NCI-H226 (cell line): ENCODE data around the gene CCDC167.
"Not testable (repeated sequence)": the region's sequence is repeated elsewhere in the genome, so short reads cannot be mapped to it uniquely, and the experiment has no call there.

Source experiments
- DNase-seq: peaks from one replicate; pipeline ENCODE4 v3.0.0-alpha.2; 2015

CCDC167 gene

DNA sequence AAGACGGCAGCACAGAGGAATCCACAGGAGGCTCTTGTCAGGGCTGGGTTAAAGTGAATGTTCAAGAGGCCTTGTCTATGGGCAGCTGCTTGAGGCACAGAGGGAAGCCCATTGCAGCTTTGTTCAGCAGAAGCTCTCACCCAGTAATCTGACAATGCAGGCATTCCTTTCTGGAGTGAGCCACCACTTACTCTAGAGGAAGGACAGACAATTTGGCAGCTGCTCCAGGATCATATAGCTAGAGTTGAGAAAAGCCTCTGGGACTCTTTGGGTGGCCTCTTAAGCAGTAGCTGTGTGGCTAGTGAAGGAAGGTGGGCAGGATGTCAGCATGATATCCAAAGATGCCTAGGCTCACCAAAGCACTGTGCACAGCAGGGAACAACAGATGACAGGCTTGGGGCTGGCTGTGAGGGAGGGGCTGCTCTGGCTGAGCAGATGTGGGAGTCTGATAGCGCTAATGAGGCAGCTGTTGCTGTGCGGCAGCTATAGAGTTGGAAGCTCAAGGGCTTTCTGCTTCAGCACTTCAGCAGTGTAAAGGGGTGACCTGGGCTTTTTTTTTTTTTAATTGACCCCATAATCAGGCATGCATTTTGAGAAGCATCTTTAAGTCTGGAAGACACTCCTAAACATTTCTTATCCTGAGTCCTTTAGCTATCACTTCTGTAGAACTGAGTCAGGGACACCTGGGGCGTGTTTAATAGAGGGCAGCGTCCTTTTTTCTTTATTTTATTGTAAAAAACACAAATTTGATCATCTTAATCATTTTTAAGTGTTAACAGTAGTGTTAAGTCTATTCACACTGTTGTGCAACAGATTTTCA, 39.5 kb downstream of the CCDC167 start:
- DNase-seq: no peak

DNA sequence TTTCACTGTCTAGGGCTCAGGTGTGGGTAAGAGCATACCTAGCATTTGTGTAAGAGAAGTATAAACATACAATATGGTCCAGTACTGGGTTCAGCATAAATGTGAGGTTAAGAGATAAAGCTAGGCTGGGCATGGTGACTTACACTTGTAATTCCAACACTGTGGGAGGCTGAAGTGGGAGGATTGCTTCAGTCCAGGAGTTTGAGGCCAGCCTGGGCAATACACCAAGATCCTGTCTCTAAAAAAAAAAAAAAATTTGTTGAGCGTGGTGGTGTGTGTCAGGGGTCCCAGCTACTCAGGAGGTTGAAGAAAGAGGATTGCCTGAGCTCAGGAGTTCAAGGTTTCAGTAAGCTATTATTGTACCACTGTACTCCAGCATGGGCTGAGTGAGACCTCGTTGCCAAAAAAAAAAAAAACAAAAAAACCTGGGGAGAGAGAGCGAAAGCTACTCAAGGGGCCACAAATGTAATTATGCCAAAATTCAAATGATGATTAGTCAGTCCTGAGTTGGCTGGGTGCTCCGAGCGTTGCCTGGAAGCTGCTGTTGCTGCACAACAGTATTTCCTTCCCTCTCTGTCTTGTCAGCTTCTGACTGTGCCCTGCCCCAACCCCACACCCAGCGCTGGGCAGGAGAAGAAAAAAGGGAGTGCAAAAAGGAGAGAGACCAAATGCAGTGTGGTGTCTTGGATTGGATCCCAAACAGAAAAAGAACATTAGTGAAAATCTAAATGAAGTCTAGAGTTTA, 42.7 kb downstream of the CCDC167 start:
- peak; percentile 49 for DNase-seq

DNA sequence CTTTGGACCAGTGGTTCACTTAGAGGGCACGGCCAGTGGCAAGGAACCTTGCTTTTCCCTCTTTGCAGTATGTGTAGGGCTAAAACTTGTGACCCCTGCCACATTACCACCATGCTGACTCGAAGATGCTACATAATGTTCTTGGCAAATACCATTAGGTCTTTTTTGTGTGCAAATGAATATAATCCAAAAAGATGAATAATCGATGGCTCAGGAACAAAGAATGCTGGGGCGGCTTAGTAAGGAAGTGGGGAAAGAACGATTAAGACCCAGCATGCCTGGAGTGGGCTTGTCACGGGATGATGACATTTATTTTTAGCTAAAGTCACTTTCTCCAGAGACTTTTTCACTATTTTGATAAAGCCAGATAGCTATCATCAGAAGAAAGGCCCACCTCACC, 43.6 kb downstream of the CCDC167 start:
- DNase-seq: peak; percentile 39

DNA sequence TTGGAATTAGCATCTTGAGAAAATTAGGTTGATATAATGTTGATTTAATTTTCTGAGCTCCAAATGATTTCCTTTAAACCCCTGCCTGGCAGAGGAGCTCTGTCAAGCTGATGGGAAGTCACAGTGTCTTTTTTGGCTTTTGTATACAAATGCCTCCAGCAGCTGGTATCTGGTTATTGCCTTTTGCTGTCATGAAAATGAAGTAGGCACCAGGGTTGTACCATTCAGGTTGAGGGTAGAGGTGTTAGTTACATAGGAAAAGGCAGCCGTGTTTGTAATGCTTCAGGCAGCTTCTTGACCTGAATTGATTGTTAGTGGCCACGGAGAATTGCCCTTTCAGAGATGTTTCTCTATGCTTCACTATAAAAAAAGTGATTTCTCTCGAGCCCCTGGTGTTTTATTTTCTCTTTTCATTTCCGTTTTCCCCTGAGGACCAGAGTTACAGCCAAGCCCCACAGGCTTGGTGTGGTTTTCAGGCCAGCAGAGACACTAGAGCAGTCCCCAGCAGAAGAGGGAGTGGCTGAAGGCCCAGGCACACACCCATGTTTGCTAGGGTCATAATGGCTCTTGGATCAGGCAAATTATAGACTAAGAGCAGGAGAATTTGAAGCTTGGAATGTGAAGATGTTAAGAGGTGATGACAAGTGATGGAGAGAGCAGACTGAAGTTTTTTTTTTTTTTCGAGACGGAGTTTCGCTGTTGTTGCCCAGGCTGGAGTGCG, 45.1 kb downstream of the CCDC167 start:
- DNase-seq: no peak

DNA sequence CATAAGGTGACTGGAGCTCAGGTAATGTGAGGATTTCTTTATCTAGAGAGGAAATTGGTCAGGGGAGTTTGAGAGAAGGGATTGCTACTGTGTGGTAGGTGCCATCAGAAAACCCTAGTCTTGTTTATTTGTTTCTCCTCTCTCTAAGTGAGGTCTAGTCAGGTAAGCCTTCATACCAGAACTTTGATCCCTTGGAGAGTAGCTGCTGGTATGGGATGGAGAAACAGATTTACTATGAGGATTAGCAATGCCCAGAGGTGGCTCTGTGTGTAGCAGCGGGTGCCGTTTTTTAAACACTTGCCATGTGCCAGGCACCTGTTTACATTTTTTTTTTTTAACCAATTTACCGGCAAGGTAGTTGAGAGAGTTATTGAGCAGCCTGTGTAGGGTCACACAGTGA, 47.2 kb downstream of the CCDC167 start:
- no peak for DNase-seq

DNA sequence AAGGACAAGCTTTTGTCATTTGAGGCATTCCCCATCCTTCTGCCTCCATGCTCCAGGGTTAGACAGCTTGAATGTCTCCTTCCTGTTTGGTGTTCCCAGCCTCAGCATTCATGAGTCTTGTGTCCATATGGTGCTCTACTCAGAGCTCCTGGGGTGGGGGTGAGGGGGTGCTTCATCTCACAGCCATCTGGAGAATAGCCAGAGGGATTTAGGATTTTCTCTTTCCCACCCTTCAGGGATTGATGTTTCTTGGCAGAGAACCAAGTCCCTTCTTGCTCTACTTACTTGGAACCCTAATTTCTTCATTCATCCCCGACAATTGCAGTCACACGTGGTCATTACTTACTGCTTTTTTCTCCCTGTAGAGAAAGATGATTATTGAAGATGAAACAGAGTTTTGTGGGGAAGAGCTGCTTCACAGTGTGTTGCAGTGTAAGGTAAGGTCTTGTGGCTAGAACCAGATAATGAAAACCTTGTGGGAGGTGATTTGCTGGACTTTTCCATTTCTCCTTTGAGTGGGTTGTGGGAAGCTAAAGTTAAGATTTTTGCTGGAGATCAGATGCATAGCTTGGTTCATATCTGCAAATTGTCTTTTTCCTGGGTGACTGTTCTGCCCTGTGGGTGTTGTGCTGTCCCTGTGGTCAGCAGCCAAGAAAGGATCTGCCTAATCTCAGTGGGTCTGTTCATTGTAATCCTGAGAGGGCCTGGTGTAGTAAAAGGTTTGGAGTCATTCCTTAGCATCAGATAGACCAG, 48.1 kb downstream of the CCDC167 start:
- DNase-seq: no peak

DNA sequence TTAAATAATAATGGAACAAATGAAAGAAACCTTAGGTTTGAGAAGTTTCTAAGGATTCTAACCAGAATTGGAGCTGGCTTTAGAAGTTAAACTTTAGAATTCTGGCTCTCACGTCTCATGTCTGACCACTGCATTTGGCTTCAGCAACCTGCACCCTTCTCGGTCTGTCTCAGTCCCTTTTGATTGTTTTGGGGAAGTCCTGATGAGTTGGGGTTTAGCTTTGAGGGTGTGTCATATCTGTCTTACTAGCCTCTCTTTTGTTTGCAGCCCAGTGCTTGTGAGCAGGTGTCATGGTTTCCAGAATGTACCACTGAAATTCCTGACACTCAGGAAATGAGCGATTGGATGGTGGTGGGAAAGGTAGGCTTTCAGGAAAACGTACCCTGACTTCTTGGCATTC, 49.7 kb downstream of the CCDC167 start:
- no peak for DNase-seq

DNA sequence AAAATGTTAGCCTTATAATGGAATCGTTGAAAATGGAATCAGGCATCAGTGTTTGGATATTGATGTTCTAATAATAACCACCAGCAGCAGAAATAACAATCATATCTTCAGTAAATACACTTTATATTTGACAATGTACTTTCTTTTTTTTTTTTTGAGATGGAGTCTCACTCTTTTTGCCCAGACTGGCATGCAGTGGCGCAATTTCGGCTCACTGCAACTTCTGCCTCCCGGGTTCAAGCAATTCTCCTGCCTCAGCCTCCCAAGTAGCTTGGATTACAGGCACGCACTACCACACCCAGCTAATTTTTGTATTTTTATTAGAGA, 56.5 kb downstream of the CCDC167 start:
- DNase-seq: not testable (repeated sequence)

DNA sequence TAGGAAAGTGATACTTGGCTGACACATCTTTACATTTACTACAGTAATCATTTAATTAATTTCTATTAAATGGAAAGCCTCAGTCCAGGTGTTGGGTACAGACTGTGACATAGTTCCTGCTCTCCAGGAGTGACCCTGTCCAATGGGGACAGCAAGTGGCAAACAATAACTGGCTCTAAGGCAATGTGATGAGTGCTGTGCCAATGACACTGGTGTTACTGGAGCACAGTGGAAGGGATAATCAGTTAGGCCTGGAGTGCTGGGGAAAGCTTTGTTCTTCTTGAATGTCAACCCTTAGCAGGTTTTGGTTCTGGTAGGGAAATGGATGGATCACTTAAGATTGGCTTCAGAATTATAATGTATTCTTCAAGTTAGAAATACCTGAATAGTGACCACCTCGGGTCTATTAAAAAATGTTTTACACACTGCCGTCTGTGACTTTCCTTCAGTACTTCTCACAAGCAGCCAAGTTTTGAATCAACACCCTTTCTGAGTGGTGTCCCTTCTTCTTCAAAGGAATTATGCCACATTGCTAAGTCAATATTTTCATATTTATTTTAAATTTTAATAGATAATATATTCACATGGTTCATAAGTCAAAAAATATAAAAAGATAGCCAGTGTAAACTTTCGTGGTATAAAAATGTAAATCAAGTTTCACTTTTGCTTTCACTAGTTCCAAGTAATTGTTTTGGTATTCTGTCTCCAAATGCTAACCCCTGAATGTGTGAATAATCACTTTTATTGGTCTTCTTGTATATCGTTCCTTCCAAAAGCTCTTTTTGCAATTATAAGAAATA, 57.1 kb downstream of the CCDC167 start:
- no peak for DNase-seq

DNA sequence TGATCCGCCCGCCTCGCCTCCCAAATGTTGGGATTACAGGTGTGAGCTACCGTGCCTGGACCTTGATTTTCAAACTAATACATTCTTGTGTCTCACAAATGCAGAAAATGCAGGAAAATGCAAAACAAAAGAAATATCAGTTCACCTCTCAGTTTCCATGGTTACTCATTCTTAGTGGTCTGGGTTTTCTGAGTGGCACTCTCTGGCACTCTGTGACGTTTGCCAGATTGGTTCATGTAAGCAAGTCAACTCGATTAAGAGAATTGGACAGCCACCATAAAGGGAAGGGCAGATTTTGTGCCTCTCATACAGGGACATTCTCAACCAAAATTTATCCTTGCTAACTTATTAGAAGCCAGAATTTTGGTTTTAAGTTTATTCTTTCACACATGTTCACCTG, 58.0 kb downstream of the CCDC167 start:
- DNase-seq: no peak

DNA sequence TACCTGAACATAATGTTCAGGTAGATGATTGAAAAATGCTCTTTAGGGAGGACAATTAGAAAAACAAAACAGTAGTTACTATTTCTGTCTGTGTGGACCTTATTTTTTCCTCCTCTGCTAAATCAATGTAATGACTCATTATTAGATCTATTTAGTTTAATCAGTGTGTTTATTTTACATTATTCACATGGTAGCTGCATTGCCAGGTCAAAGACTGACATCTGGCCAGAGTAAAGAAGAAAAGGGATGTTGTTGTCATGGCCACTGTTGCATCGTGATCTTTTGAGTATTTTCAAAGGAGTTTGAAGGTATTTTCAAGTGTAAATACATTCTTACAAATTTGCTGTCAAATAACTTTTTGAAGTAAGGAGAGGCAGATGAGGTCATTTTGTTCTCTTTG, 60.8 kb downstream of the CCDC167 start:
- no peak for DNase-seq

DNA sequence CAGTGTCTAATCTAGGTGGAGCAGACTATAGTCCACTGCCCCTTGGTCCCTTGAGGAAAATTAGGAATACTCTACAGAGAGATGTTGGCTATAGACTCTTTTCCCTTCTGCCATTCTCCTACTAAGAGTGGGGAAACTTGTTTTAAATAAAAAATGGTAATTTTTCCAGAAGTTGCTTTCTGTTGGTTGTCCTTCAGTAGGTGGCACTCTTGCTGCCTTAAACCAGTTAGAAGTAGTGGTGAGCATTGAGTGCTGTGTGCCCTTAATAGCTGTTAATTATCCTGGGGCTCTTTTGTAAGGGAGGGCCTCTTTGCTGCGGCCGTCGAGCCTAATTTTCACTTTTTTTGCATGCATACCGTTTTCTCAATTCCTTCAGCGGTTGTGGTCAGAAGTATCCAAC, 63.9 kb downstream of the CCDC167 start:
- no peak for DNase-seq

DNA sequence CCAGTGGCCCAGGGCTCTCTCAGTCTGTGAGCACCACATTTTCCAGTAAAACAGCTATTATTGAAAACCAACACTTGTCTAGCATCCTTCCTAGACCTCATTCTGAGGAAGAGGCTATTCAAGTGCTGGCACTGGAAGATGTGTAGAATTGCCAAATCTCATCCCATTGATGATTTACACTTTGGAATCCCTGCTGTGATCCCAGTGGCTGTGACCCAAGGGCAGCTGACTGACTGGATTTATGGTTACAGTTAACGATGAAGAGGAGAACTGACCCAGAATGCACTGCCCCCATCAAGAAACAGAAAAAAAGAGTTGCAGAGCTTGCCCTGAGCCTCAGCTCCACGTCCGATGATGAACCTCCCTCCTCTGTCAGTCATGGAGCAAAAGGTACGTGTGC, 64.3 kb downstream of the CCDC167 start:
- no peak for DNase-seq

DNA sequence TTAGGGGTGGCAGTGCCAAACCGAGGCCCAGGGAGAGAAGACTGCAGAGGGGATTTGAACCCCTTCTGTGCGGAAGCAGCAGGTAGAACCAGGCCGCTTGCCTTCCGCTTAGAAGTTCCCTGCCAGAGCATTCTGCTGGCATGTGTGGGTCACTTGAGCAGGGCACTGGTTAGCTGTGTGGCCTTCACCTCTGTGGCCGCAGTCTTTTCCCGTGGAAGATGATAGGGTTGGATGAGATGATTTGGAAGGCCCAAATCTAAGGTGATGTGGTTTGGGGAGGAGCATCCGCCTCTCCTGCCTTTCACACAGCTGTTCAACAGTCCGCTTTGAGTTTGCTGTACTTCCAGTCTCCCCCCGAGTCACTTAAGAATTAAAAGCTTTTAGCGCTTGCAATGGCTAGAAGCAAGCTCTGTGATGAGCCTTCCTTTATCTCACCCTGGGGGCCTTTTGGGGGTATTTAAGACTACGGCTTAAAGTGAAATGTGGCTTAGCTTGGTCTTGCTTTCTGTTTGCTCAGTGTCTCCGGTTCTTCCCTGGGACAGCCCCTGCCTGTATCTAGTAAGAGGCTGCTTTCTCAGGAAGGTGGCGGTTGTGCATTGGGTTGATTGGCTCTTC, 65.9 kb downstream of the CCDC167 start:
- peak; percentile 16 for DNase-seq
